GM18499 (cell line): ENCODE results near the gene CIAPIN1.

Experiments used
- ATAC-seq: cut with Tn5 transposase; IDR thresholded peaks from one replicate; pipeline ENCODE4 v1.9.1; 2021; ENCODE audit warnings: moderate number of reproducible peaks; ENCODE audit not compliant: insufficient read depth, unreplicated experiment

CIAPIN1 gene

GRCh38 chr16:57387598-57388354, 59.4 kb downstream of the CIAPIN1 start:
- ATAC-seq: no peak

- no peak for ATAC-seq
Measured at GRCh38 chr16:57386381-57386951, 60.7 kb downstream of the CIAPIN1 start.

- no peak for ATAC-seq
Measured at GRCh38 chr16:57385083-57385482, 62.1 kb downstream of the CIAPIN1 start.

GRCh38 chr16:57384248-57385070, 62.7 kb downstream of the CIAPIN1 start:
- ATAC-seq: no peak

GRCh38 chr16:57383276-57384247, 63.6 kb downstream of the CIAPIN1 start:
- no peak for ATAC-seq

DNA sequence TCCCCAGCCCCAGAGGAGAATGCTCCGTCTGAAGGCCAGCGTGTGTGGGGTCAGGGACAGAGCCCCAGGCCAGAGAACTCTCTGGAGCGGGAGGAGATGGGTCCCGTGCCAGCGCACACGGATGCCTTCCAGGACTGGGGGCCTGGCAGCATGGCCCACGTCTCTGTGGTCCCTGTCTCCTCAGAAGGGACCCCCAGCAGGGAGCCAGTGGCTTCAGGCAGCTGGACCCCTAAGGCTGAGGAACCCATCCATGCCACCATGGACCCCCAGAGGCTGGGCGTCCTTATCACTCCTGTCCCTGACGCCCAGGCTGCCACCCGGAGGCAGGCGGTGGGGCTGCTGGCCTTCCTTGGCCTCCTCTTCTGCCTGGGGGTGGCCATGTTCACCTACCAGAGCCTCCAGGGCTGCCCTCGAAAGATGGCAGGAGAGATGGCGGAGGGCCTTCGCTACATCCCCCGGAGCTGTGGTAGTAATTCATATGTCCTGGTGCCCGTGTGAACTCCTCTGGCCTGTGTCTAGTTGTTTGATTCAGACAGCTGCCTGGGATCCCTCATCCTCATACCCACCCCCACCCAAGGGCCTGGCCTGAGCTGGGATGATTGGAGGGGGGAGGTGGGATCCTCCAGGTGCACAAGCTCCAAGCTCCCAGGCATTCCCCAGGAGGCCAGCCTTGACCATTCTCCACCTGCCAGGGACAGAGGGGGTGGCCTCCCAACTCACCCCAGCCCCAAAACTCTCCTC, 64.5 kb downstream of the CIAPIN1 start:
- no peak for ATAC-seq

- ATAC-seq: no peak
Measured at GRCh38 chr16:57381791-57382534, 65.2 kb downstream of the CIAPIN1 start.

GRCh38 chr16:57380671-57381462, 66.3 kb downstream of the CIAPIN1 start:
- ATAC-seq: no peak

GRCh38 chr16:57379579-57379978, 67.6 kb downstream of the CIAPIN1 start:
- ATAC-seq: no peak
